ENCODE results near the gene TRPM2.

- TF ChIP-seq CTCF (IDR thresholded peaks at IDR 0.05; ENCODE audit: extremely low read depth in 1 of 2, insufficient read depth in 1 of 2, low read depth in 1 of 2, low read length in 2 of 2), result no peak
- no peak for TF ChIP-seq POLR2A (IDR thresholded peaks at IDR 0.05; ENCODE audit: low read depth, low read length)
- TF ChIP-seq FOS (IDR thresholded peaks at IDR 0.05; ENCODE audit: borderline replicate concordance, insufficient read depth, low read length), result no peak
- no peak for TF ChIP-seq POLR2AphosphoS5 (IDR thresholded peaks at IDR 0.05; ENCODE audit: insufficient read depth, low read depth, low read length)
- no peak for TF ChIP-seq JUN (IDR thresholded peaks at IDR 0.05; ENCODE audit: borderline replicate concordance, insufficient read depth, insufficient read length, low read depth)
Observed at GRCh38 chr21:44482581-44483287, 129.3 kb downstream of the TRPM2 start.

Measured in endothelial cell of umbilical vein (primary cell).